ENCODE data around the gene HAGH.

HAGH gene

GRCh38 chr16:1762196-1762878, 64.3 kb downstream of the HAGH start:
- no peak for DNase-seq (ENCODE audit: low read depth)

- DNase-seq (ENCODE audit: low read depth) = no peak
Observed at GRCh38 chr16:1761751-1762150, 64.9 kb downstream of the HAGH start.

GRCh38 chr16:1760911-1761310, 65.7 kb downstream of the HAGH start:
- no peak for DNase-seq (ENCODE audit: low read depth)

- no peak for DNase-seq (ENCODE audit: low read depth)
Observed at GRCh38 chr16:1759511-1759910, 67.1 kb downstream of the HAGH start.

- DNase-seq (ENCODE audit: low read depth) = no peak
Observed at GRCh38 chr16:1758923-1759322, 67.7 kb downstream of the HAGH start.

- DNase-seq (ENCODE audit: low read depth) = no peak
Observed at GRCh38 chr16:1757714-1758461, 68.7 kb downstream of the HAGH start.

Measured in T-helper 22 cell (primary cell).